Stimulated activated CD8-positive, alpha-beta memory T cell treated with anti-CD3 and anti-CD28 coated beads, Interleukin-15, amount 100 ng/mL, for 1 hour (primary cell): ENCODE data around the gene UPK3BL1.
"Not testable (repeated sequence)": the region's sequence is repeated elsewhere in the genome, so short reads cannot be mapped to it uniquely, and the experiment has no call there.

Source experiments
- DNase-seq: peaks from one replicate; pipeline ENCODE4 v3.0.0-alpha.2; 2020; ENCODE audit warnings: low read depth

Gene UPK3BL1, protein sequence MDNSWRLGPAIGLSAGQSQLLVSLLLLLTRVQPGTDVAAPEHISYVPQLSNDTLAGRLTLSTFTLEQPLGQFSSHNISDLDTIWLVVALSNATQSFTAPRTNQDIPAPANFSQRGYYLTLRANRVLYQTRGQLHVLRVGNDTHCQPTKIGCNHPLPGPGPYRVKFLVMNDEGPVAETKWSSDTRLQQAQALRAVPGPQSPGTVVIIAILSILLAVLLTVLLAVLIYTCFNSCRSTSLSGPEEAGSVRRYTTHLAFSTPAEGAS

DNA sequence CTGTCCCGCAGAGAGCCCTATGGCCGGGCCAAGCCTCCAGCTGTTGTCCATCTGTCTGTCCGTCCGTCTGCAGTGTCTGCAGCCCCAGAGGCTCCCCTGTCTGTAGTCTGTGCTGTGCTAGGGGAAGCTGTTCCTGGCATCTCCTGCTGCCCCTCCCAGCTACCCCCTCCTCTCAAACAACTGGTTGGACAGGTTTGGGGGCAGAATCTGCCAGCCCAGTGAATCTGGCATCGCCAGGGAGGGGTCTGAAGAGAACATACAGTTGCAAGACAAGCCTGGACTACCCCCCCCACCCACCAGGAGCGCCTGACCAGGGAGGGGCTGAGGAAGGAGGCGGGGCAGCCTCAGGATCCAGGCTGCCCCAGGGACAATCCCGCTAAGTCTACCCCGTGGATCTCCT lies at the start of gene UPK3BL1:
UPK3BL1 (minus strand) TSS at position 101 of the 400 bp plus-strand sequence; CDS start at position 51, 50 bp downstream.
- not testable (repeated sequence) for DNase-seq

DNA sequence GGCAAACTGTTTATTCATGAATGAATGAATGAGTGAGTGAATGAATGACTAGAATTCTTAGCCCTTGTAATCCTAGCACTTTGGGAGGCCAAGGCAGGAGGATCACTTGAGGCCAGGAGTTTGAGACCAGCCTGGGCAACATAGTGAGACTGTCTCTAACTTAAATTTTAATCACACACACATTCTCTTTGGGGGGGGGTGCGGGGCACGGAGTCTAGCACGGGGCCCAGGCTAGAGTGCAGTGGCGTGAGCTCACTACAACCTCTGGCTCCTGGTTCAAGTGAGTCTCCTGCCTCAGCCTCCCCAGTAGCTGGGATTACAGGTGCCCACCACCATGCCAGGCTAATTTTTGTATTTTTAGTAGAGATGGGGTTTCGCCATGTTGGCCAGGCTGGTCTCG lies 48.0 kb upstream of the UPK3BL1 start:
- DNase-seq: not testable (repeated sequence)

DNA sequence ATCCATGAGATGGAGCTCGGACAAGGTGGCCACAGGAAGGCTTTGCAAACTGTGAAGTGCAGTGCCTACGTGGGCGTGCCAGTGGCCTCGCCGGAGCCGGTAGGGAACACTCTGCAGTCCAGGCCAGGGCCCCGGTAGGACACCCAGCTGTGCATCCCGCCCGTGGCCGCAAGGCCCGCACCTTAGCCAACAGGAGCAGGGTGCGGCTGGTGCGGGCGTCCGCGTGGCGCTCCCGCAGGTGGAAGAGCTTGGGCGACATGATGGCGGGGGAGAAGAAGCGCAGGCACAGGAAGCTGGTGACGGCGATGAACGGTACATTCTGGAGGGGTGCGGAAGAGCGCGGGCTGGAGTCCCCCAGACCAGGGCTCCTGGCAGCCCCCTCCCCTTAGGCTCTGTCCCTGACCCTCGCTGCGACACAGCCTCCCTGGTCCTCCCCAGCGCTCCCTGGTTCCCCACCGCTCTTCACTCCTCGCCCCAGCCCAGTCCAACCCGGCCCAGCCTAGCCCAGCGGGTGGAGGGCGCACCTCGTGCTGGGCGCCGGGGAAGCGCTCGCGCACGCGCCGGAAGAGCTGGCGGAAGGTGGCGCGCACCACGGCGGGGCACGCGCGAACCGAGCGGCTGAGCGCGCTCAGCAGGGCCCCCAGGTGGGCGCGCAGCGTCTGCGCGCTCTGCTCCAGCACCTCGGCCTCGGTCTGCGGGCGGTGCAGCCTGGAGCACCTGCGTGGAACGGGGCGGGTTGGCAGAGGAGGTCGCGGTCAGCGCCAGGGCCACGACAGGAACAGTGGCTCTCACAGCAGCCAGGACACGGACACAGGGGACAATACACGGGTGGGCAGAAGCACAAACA lies 47.1 kb upstream of the UPK3BL1 start:
- not testable (repeated sequence) for DNase-seq

DNA sequence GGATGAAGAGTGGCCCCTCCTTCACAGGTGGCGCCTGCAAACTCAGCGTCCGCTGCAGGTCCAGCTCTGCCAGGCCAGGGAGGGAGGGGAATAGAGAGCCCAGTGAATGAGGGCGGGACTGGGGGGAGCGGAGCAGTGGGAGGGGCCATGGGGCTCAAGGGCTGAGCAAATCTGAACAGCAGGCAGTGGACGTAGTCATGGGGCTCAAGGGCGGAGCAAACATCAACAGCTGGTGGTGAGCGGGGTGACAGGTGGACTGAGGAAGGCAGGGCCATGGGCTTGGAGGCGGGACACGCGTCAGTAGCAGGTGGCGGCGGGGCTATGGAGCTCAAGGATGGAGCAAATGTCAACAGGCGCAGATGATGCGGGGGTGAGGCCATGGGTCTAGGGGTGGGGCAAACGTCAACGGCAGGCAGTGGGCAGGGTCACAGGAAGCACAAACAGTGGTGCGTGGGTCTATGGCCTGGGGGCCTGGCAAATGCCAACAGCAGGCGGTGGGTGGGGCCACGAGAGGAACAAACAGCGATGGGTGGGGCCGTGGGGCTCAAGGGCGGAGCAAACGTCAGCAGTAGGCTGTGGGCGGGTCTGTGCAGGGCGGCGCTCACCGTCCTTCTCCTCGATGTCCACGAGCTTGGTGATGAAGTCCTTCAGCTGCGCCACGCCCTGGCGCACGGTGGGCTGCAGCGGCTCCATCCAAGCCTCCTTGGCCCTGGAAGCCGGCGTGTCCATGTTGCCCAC lies 45.9 kb upstream of the UPK3BL1 start:
- not testable (repeated sequence) for DNase-seq

DNA sequence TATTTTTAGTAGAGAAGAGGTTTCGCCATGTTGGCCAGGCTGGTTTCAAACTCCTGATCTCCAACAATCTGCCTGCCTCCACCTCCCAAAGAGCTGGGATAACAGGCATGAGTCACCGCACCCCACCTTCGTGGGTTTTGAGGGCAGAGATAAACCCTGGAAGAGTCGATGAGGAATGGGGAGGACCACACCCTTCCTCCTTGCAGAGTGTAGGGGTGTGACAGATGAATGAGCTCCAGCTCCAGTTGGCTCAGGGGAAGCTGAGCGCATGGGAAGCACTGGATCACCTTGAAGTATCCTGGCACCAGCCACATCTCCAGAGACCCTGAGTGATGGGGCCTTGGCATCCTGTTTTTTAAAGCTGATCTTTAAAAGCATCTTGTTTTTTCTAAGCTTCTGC lies 40.0 kb upstream of the UPK3BL1 start:
- not testable (repeated sequence) for DNase-seq

DNA sequence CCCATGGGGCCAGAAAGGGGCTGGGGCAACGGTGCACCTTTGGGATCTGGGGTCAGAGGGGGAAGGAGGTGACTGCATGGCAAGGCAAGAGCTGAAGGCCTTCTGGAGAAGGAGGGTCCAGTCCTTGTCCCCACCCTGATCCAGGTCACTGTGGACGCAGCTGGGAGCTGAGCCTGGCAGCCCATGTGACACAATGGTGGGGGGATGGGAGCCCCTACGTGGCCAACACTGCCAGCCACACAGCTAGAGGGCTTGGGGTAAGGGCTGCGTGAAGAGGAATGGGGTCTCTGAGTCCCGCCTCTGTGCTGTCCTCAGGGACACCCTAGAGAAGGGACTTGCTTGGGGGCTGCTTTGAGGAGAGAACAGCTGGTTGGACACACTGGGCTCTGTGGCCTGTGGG lies 38.2 kb upstream of the UPK3BL1 start:
- not testable (repeated sequence) for DNase-seq

DNA sequence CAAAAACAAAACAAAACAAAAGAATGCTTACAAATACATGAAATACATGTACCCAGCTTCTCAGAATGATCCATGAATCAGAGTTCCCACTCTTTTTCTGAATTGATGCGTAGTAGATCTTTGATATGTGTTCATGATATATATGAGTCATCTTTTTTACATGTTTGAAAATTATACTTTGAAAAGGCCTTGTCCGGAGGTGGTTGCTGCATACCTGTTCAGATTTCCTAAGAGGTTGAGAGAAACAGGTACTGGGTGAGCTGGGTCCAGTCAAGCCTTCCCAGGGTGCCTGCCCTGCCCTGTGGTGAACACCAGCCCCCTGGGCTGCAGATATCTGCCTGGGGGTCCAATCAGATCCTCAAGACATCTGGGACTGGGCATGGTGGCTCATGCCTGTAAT lies 33.0 kb upstream of the UPK3BL1 start:
- not testable (repeated sequence) for DNase-seq

DNA sequence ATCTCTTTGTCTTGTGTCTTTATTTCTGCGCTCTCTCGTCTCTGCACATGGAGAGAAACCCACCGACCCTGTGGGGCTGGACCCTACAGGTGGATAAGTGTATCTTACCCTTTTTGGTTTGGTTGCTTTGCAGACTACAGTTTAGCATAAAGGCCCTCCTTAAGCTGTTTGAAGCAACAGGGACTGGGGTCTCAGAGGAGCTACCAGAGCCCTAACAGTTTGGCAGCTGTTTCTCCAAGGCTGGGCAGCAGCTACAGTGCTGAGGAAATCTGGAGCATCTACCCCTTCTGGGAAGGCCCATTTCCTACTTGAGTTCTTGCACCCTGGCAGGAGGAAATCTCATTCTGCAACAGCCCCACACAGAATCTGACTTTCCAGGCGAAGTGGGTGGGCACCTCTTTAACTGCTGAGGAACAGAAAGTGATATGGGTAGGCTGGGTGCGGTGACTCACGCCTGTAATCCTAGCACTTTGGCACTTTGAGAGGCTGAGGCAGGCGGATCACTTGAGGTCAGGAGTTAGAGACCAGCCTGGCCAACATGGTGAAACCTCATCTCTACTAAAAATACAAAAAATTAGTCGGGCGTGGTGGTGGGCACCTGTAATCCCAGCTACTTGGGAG lies 31.0 kb upstream of the UPK3BL1 start:
- DNase-seq: not testable (repeated sequence)

DNA sequence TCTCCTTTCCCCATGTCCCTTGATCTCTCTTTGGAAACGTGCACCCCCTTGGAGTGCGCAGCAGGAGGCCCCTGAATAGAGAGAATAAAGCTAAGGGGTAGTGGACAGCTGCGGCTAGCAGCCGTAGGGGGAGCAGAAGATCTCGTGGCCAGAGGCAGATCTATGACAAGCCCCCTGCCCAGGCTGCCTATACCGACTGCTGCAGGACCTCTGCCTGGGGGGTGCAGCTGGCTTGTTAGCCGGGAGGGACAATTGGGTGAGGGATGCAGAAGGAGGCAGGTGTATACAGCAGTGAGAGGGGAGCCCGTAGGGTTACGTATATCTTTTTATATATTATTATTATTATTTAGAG lies 29.3 kb upstream of the UPK3BL1 start:
- DNase-seq: not testable (repeated sequence)

DNA sequence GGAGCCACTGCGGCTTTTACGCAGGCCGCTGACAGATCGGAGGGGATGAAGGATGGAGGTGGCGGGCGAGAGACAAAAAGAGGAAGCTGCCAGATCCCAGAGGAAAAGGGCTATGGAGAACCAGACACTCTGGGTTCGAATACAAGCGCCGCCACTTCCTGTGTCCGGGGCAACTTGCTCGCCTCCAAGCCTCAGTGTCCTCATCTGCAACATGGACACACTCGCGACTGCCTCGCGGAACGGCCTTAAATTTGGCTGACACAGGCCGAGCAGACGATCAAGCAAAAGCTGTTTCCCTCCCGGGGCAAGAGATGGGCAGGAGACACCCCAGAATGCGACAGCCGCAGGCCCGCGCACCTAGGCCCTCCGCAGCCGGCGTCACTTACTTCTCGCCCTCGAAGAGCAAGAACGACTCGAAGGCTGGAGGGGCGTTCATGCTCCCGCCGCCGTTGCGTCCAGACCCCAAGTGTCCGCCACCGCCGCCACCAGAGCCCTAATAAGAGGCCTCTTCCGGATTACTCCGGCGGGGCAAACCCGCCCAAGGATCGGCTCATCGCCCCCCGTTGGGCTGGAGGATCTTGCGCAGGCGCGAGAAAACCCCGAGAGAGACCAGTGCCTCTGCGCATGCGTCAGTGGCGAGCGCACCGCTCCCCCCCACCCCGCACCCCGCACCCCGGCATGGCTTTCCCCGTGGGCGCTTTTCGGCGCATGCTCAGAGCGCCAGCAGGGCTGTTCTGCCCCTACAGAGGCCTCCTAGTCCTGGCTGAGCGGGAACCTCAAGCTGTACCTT lies 28.8 kb upstream of the UPK3BL1 start, which contains the start of gene POLR2J2:
POLR2J2 (minus strand) TSS at position 498 of the 790 bp plus-strand sequence; CDS start at position 436, 62 bp downstream.
- not testable (repeated sequence) for DNase-seq

DNA sequence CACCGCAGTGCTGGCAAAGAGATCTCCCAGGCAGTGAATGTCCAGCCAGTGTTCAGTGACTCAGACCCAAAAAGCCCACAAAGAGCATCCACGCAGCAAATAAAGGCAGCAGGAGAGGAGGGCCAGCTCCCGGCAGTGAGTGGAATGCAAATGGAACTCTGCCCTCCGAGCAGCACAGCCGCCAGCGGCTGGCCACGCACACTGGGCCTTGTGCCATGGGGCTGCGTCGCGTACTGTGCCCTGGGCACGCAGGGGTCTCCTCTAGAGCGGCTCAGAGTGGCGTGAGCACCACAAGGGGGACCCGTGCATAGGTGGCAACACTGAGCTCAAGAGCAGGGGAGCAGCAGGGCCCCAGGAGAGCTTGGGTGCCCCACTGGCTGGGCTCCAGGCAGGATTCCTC lies 24.9 kb upstream of the UPK3BL1 start:
- DNase-seq: not testable (repeated sequence)

DNA sequence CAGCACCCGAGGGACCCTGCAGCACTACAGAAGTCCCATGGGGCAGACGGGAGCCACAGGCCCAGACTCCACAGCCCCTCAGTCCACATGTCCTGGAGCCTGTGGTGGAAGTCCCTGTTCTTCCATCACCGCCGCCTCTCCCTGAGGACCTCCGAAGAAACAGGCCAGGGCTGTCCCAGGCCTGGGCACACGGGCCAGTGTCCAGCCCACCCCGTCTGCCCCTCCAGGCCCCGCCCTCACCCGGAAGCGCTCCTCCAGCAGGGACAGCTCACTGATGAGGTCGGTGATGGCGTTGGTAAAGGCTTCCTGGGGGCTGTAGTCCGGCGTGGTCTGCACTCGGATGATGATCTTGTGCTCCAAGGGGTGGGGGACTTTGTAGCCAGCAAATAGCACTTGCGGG lies 24.3 kb upstream of the UPK3BL1 start:
- DNase-seq: not testable (repeated sequence)

DNA sequence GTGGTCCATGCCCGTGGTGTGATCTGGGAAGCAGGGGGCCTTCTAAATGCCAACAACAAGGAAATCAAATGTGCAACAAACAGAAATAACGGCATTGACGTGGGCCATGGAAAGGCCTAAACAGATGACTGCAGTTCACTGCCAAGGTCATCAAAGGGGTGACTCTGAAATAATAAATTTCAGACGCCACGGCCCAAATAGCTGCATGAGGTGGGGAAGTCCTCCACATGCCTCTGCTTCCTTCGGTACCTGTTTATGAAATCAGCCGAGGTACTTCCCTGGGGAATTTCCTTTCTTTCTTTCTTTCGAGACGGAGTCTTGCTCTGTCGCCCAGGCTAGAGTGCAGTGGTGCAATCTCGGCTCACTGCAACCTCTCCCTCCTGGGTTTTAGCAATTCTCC lies 22.2 kb upstream of the UPK3BL1 start:
- not testable (repeated sequence) for DNase-seq

DNA sequence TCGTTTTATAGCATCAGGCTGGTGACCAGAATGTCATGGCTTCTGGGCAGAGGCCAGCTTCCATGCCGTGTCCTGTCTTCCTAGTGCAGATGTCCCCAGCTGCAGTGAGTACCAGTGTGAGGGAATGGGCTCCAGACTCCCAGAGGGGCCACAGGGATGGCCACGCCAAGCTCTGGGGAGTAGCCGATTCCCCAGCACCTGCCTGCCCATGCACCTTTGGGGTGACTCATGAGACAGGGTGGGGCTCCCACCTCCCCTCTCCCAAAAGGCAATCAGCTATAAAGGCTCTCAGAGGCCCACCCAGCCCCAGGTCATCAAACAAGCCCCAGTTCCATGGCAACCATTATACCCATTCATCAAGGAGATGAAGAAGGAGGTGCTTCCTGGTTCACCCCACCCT lies 7.3 kb upstream of the UPK3BL1 start, which contains the start of gene SPDYE2B:
SPDYE2B (plus strand) TSS at position 396 of the 400 bp plus-strand sequence. CDS start 2,030 bp downstream, outside the sequence.
- DNase-seq: not testable (repeated sequence)

DNA sequence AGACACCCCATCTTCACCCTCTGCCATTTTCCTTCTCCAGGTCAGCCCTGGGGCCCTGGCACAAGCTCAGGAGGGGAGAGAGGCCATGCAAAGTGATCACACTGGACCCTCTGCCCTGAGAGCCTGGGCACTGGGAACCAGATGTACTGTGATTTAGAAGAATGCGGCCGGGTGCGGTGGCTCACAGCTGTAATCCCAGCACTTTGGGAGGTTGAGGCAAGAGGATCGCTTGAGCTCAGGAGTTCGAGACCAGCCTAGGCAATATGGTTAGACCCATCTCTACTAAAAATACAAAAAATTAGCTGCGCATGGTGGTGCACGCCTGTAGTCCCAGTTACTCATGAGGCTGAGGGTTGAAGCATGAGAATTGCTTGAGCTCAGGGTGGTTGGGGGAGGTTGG lies 5.2 kb upstream of the UPK3BL1 start:
- not testable (repeated sequence) for DNase-seq

DNA sequence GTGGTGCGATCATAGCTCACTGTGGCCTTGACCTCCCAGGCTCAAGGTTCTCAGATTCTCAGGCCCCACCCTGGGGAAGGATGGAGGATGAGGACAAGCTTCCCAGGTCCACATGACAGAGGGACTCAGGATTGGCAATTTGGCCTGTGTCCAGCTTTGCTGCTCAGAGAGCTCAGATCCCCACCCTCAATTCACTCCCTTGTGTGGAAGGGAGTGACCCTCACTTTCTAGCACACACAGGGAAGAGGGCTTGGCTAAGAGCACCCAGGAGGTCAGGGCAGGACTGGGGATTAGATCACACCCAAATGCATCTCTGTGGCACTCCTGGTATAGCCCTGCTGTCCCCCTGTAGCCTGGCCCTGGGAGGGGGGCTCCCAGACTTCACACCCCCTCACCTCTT lies 813 bp upstream of the UPK3BL1 start:
- not testable (repeated sequence) for DNase-seq

DNA sequence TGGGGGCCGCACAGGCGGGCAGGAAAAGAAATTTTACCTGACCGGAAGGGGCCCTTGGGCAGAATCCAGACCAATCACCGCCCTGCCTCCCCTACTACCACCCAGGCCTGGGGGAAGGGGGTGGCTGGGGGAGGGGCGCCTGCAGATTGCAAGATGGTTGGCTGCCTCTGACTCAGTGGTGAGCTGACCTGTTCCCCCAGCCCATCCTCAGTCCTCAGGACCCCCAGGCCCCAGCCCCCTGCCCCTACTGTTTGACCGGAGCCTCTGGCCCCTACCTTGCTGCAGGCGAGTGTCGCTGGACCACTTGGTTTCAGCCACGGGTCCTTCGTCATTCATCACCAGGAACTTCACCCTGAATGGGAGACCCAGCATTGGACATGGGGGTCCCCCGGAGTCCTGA lies 3.7 kb downstream of the UPK3BL1 start:
- not testable (repeated sequence) for DNase-seq

DNA sequence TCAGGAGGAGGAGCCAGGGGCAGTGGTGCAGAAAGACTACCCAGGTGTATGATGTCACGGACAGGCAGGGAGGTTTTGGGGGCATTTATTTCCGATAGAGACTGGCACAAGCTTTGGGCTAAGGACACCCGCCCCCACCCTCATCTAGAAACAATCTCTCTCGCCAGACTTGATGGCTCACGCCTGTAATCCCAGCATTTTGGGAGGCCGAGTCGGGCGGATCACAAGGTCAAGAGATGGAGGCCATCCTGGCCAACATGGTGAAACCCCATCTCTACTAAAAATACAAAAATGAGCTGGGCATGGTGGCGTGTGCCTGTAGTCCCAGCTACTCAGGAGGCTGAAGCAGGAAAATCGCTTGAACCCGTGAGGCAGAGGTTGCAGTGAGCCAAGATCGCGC lies 5.6 kb downstream of the UPK3BL1 start:
- DNase-seq: not testable (repeated sequence)

DNA sequence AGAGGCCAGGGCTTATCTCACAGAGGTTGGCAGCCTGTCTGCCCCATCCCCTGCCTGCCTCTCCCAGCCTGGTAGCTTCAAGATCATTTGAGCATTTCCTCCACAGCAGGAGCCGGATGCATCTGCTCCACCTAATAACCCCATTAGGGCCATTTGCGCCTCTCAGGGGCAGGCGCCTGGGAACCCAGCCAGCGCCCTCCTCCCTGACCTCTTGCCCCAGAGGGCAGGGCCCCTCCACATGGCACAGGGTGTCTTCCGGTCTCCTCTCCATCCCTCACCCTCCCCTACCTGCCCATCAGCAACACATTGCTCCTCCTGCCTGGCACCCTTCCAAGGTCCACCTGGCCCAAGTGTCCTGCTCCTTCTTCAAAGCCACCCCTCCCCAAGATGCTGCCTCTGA lies 7.2 kb downstream of the UPK3BL1 start:
- DNase-seq: not testable (repeated sequence)

DNA sequence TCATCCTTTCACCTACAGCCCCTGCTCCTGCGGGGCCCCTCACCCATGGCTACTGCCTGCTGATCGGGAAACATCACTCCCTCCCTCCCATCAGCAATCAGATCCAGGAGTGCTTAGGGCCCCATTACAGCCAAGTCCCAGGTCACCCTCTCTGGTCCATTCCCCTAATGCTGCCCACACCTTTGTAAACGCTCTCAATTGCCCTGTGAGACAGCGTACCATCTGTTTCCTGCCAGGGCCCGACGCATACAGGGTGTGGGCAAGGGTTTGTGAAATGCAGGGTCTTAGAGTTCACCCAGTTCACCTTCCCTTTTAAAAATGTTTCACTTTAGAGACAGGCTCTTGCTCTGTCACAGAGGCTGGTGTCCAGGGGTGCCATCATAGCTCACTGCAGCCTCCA lies 8.3 kb downstream of the UPK3BL1 start:
- not testable (repeated sequence) for DNase-seq

DNA sequence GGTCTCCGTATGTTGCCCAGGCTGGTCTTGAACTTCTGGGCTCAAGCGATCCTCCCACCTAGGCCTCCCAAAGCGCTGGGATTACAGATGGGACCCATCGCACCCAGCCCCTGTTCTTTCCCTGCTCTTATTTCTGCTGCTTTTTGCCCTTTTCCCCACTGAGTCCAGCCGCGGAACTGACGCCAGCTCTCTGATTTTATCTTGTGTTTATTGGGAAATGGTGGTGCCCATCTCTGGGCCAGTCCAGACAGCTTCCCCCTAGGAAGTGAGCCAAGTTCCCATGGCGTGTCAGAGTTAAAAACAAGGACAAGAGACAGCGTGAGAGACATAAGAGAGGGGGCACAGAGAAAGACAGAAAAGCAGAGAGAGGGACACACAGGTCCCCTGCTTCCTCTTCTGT lies 12.0 kb downstream of the UPK3BL1 start:
- not testable (repeated sequence) for DNase-seq
